AG04450 (cell line): ENCODE results near the gene MAOA. TPM values are rescaled to one million over a fixed set of nuclear protein-coding genes. Genes with fewer than 3 reads are reported as not detected.

Experiments
- CTCF ChIA-PET: fragments of 300-600, 350-600 bp; formaldehyde crosslinking; extraction: SDS; loops from one replicate; lab custom pipeline; 2022; ENCODE audit warnings: antibody characterized with exemption, inconsistent platforms; lab: Charles Lee
- POLR2A ChIA-PET: fragments of 350-600 bp; formaldehyde crosslinking; extraction: SDS; loops from one replicate; lab custom pipeline; 2021; ENCODE audit warnings: antibody characterized with exemption, inconsistent platforms; lab: Yijun Ruan, JAX
- DNase-seq: peaks from one replicate; pipeline ENCODE4 v3.0.0-alpha.2; 2011; ENCODE audit warnings: low read depth, low spot score
- H3K27ac ChIP-seq: one replicate; pipeline ENCODE4 v1.5.1; 2012; ENCODE audit warnings: low read depth, low read length, control low read depth
- H3K27me3 ChIP-seq: one replicate; pipeline ENCODE4 v1.6.0; 2012; ENCODE audit warnings: low read length; ENCODE audit not compliant: control insufficient read depth, insufficient read depth
- H3K4me3 ChIP-seq: 2 replicates; pipeline ENCODE4 v1.5.1; 2011; ENCODE audit warnings: mild to moderate bottlenecking, low read depth, low read length, control low read depth
- H3K9me3 ChIP-seq: 2 replicates; pipeline ENCODE4 v1.5.1; 2012; ENCODE audit warnings: low read length; ENCODE audit not compliant: control insufficient read depth, insufficient read depth
- CTCF ChIP-seq: IDR thresholded peaks from 2 replicates; pipeline ENCODE4 v1.5.1; 2011; ENCODE audit warnings: low read depth, low read length, control low read depth, inconsistent platforms
- polyA plus RNA-seq: library from polyadenylated mRNA; depleted of rRNA; stranded (reverse); fragments of >200 nt; gene quantifications from 2 replicates; pipeline ENCODE4 v1.2.3, GENCODE V29; 2011; rRNA removed

Gene MAOA
- polyA plus RNA-seq, 1 experiment = 0.40 TPM

- CTCF ChIA-PET = no interaction called here
- no peaks in the 10 kb centered on the region for H3K9me3 ChIP-seq
- no peak for TF ChIP-seq CTCF
- no peak for DNase-seq
- no peaks in the 10 kb centered on the region for H3K27me3 ChIP-seq
- POLR2A ChIA-PET = no interaction called here
- H3K27ac ChIP-seq = no peak overlapping the region
- no peak overlapping the region for H3K4me3 ChIP-seq
These were observed 130.0 kb downstream of the MAOA start for GRCh38 chrX:43785930-43786591.

Other genes with a start within 250 kb of the MAOA start
- 0.48 and 0.52 TPM in 2 replicates for gene MAOB, start 226.2 kb downstream of the MAOA start, polyA plus RNA-seq